Mammary epithelial cell (primary cell): ENCODE measurements around the gene STIMATE.

Source experiments
- EZH2 ChIP-seq: IDR thresholded peaks from 2 replicates; pipeline ENCODE4 v1.6.1; 2012; ENCODE audit warnings: low read length, inconsistent platforms, borderline replicate concordance
- TF ChIP-seq, protein P1 (sequence below), 2 donors: IDR thresholded peaks in 1 of 2; conservative IDR thresholded peaks in 1 of 2; 2 replicates each; pipeline ENCODE4 v1.5.1; 2011 to 2012; ENCODE audit warnings: inconsistent platforms in 2 of 2, low read length in 2 of 2, mild to moderate bottlenecking in 2 of 2, control low read depth in 1 of 2, low read depth in 1 of 2; ENCODE audit not compliant: insufficient read depth in 1 of 2; ENCODE audit errors: extremely low read depth in 1 of 2

DNA sequence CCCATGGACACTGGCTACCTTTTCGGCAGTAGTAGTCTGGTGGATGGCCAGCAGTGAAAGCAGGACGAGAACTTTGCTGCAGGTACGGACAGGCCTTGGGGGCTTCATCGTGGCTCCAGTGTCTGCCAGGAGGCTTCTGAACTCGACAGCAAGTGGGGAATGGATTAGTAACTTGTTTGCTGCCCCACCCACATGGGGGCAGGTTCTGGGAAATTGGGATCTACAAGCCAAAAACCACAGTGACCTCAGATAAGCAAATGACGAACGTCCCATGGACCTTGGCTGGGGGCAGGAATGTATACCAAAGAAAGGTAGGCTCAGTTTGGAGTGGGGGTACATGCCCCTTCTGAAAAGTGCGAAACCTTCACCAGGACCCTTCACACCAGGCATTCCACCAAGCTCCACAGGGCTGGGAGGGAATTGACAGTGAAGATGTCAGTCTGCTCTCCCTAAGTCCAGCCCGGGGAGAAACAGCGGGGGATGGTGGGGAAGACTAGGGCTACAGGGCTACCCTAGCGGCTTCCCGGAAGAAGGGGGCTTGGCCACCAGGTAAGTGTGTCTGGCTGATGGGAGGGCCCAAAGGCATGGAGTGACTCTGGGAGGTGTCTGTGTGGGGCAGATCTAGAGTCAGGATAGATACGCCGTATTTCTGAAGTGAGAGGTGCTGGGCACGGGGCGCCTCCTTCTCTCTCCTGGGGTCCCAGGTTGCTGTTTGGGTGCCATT lies 66.7 kb downstream of the STIMATE start, which contains the start of gene ITIH4:
- TF ChIP-seq, protein P1, sequence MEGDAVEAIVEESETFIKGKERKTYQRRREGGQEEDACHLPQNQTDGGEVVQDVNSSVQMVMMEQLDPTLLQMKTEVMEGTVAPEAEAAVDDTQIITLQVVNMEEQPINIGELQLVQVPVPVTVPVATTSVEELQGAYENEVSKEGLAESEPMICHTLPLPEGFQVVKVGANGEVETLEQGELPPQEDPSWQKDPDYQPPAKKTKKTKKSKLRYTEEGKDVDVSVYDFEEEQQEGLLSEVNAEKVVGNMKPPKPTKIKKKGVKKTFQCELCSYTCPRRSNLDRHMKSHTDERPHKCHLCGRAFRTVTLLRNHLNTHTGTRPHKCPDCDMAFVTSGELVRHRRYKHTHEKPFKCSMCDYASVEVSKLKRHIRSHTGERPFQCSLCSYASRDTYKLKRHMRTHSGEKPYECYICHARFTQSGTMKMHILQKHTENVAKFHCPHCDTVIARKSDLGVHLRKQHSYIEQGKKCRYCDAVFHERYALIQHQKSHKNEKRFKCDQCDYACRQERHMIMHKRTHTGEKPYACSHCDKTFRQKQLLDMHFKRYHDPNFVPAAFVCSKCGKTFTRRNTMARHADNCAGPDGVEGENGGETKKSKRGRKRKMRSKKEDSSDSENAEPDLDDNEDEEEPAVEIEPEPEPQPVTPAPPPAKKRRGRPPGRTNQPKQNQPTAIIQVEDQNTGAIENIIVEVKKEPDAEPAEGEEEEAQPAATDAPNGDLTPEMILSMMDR (conservative IDR thresholded peaks at IDR 0.05 in 1 of 2, IDR thresholded peaks at IDR 0.05 in 1 of 2; ENCODE audit: extremely low read depth in 1 of 2, insufficient read depth in 1 of 2, low read depth in 1 of 2, low read length in 2 of 2), result no peak
- no peak for TF ChIP-seq EZH2
